GM12875 (cell line): ENCODE measurements around the gene RBM47.

Experiments
- H3K4me3 ChIP-seq: one replicate; pipeline ENCODE4 v1.5.1; 2011; ENCODE audit warnings: low read depth, low read length, control low read depth
- TF ChIP-seq, protein P1 (sequence below): IDR thresholded peaks from 2 replicates; pipeline ENCODE4 v1.5.1; 2011; ENCODE audit warnings: low read depth, mild to moderate bottlenecking, control low read depth, inconsistent platforms, low read length, moderate library complexity, borderline replicate concordance; ENCODE audit not compliant: insufficient read depth

The RBM47 gene

DNA sequence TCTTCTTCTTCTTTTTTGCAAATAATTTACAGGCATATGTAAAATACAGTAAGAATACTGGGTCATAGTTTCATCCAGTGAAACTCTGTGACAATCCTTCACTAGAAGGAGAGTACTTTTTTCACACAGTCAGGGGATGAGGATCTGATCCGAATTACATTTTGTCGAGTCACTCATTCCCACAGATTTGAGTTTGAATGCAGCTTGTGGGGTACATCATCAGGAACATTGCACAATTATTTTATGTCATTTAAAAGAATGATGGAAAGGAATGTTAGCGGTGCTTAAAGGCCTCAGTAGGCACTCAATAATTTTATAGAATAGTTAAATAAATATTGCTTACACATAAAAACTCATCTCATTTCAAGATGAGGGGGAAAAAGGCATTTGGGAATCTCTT, 205.9 kb downstream of the RBM47 start:
- H3K4me3 ChIP-seq: no peak overlapping the region
- TF ChIP-seq, protein P1, sequence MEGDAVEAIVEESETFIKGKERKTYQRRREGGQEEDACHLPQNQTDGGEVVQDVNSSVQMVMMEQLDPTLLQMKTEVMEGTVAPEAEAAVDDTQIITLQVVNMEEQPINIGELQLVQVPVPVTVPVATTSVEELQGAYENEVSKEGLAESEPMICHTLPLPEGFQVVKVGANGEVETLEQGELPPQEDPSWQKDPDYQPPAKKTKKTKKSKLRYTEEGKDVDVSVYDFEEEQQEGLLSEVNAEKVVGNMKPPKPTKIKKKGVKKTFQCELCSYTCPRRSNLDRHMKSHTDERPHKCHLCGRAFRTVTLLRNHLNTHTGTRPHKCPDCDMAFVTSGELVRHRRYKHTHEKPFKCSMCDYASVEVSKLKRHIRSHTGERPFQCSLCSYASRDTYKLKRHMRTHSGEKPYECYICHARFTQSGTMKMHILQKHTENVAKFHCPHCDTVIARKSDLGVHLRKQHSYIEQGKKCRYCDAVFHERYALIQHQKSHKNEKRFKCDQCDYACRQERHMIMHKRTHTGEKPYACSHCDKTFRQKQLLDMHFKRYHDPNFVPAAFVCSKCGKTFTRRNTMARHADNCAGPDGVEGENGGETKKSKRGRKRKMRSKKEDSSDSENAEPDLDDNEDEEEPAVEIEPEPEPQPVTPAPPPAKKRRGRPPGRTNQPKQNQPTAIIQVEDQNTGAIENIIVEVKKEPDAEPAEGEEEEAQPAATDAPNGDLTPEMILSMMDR: no peak

DNA sequence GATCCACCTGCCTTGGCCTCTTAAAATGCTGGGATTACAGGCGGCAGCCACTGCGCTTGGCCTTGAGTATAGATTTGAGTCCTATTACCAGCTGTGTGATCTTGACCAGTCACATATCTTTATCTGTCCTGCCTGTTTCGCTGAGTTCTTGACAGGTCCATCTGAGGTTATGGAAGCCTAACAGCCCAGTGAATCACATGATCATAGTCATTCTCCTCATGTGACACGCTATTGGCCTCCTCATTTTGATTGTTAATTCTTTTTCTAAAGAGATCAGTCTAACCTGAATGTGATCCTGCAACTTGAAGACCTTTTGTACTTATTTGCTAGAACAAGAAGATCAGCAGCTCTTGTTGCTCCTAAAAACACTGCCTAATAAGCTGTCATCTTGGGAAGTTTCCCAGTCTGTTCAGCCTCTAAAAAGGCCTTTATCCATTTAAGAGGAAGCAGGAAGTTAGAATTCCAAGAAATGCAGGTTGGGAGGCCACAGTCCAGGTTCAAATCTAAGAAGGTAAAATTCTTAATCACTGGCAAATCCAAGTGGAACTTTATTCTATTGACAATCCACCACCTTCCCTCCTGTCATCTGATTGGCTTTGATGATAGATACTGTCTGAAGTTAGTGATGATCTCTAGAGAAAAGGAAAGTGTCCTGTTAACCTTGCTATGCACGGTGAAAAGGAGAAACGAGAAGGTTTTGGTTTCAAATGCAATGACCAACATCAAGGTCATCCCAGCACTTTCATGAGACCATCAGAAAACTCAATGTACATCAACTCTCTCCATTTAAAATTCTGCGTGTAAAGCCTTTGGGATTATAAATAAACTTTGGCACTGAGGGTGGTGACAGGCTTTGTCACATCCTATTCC, 207.6 kb downstream of the RBM47 start:
- no peak overlapping the region for H3K4me3 ChIP-seq
- TF ChIP-seq, protein P1: no peak

DNA sequence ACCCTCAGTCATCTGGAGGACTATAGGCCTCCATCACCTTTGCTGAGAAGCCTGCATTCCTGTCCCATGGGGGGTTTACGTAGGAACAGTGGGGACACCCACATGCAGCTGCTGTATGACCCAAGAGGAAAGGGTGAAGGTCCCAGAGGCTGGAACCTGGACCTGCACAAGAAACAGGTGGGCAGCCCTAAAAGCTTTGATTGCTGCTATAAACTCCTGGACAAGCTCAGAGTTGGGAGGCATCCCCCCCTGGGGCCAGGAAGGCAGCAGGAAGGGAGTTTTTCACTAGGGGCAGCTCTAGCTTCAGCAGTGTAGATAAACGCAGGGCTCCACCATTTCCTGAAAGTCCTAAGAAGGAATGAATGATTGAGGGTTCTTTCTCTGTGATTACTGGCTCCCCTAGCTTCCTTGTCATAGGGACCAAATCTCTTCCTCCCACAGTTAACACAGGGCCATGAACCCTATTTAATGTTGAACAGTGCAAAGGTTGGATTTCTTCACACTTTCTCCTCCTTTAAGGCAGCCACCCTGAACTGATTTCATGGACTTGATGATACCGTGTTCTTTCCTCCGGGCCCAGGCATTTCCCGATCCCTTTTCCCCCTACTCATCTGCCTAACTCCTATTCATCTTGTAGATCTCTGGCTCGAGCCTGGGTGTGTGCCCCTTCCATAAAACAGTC, 210.3 kb downstream of the RBM47 start:
- no peak overlapping the region for H3K4me3 ChIP-seq
- TF ChIP-seq, protein P1: no peak

DNA sequence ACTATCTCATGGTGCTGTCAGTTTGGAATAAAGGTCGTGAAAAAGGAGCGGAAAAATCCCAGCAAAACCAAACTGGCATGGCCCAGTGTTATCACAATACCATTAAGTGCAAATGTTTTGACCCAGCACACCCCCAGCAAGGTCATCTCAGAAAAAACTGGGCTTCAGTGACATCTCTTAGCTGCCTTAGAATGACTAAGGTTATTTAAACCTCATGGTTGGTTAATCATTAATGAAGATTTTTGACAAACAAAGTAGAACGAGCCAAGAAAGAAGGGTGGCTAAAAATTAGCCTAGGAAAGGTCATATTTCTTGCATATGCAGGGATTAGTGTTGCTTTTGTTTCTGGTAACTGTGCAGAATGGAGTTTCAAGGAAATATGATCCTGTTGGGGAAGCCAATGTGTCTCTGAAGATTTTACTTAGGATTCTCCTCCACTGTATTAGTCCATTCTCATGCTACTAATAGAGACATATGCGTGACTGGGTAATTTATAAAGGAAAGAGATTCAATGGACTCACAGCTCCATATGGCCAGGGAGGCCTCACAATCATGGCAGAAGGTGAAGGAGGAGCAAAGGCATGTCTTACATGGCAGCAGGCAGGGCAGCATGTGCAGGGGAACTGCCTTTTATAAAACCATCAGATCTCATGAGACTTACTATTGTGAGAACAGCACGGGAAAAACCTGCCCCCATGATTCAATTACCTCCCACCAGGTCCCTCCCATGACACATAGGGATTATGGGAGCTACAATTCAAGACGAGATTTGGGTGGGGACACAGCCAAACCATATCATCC, 211.0 kb downstream of the RBM47 start:
- TF ChIP-seq, protein P1: no peak

DNA sequence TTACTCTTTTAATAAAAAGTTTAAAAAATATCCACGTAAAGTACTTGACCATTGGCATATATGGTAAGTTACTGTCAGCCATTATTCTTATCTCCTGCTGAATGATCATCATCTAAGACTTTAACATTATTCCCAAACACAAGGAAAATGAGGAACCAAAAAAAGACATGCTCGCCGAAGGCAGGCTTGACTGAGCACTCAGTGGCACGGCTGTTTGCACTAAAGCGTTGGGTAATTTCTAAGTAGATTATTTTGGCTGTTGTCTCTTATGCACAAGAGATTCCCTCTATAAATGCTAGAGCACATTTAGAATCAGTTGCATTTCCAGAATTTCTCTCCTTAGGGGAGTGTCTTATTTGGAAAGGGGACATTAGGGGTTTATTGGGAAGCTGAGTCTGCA, 211.7 kb downstream of the RBM47 start:
- TF ChIP-seq, protein P1: no peak
- H3K4me3 ChIP-seq: no peak overlapping the region

More for the DNA sequence above, 211.0 kb downstream of the RBM47 start:
- H3K4me3 ChIP-seq: no peak overlapping the region

DNA sequence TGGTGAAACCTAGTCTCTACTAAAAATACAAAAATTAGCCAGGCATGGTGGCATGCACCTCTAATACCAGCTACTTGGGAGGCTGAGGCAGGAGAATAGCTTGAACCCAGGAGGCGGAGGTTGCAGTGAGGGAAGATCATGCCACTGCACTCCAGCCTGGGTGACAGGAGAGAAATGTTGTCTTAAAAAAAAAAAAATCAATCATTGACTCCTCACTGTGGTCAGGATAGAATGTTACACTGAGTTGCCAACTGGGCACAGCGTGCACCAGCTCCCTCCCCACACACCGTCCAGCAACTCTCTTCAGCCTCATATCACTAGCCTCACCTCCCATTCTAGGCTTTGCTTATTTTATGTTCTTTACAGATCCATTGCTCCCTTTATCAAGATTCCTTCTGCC, 215.0 kb downstream of the RBM47 start:
- TF ChIP-seq, protein P1: no peak

More for the DNA sequence above, 215.0 kb downstream of the RBM47 start:
- H3K4me3 ChIP-seq: no peak overlapping the region
